ENCODE results near the gene ADAD2. TPM values are rescaled to one million over a fixed set of nuclear protein-coding genes. Genes with fewer than 3 reads are reported as not detected.

The ADAD2 gene
- total and polyA plus RNA-seq, 2 of the 4 experiments (the other 2 are of a cell fraction) = not detected

DNA sequence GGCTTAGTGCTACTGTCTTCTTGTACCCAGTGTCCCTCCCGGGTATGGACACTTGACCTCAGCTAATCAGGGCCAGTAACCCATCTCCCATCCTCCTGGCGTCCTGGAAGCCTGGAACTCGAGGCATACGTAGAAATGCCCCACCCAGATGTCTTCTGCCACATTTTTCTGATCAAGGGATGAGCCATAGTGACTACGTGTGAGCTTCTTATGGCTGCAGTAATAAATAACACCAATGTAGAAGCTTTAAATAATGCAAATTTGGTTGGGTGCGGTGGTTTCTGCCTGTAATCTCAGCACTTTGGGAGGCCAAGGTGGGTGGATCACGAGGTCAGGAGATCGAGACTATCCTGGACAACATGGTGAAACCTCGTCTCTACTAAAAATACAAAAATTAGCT is 51.9 kb downstream of the ADAD2 start:
- peaks cover 67% of the 10 kb centered on the region for H3K27me3 ChIP-seq (ENCODE audit: control insufficient read depth, insufficient read depth, low read length)
- ChIA-PET POLR2A (ENCODE audit: unreplicated experiment) (no interaction called here), CTCF (no interaction called here)
- H3K79me1 ChIP-seq (ENCODE audit: low read depth in 1 of 2, low read length in 2 of 2) = no peaks in the 10 kb centered on the region
- no peak for TF ChIP-seq CHD1 (IDR thresholded peaks at IDR 0.05; ENCODE audit: low read depth, low read length)
- TF ChIP-seq CEBPB (IDR thresholded peaks at IDR 0.05; ENCODE audit: low read depth, low read length) = no peak
- TF ChIP-seq, protein P1, sequence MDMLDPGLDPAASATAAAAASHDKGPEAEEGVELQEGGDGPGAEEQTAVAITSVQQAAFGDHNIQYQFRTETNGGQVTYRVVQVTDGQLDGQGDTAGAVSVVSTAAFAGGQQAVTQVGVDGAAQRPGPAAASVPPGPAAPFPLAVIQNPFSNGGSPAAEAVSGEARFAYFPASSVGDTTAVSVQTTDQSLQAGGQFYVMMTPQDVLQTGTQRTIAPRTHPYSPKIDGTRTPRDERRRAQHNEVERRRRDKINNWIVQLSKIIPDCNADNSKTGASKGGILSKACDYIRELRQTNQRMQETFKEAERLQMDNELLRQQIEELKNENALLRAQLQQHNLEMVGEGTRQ (IDR thresholded peaks at IDR 0.05; ENCODE audit: low read depth, low read length) = no peak
- TF ChIP-seq SMC3 (IDR thresholded peaks at IDR 0.05; ENCODE audit: low read depth, low read length) = no peak
- H3K4me3 ChIP-seq (ENCODE audit: insufficient read depth, low read depth, low read length) = no peak overlapping the region
- no peak for ATAC-seq (ENCODE audit: low read depth)
- H2BK120ac ChIP-seq (ENCODE audit: low read depth, low read length) = no peak overlapping the region
- H4K5ac ChIP-seq (ENCODE audit: low read depth, low read length) = no peak overlapping the region
- no CpG with 5 or more reads among the region's 9 CpGs for WGBS, 2 experiments (ENCODE audit: extremely low coverage in 2 of 2, insufficient read length in 1 of 2)
- peaks cover 7% of the 10 kb centered on the region for H3K9me3 ChIP-seq (ENCODE audit: control insufficient read depth, insufficient read depth, low read length)
- no peaks in the 10 kb centered on the region for H4K20me1 ChIP-seq (ENCODE audit: insufficient read depth, low read length)
- no peak overlapping the region for H3K27ac ChIP-seq (ENCODE audit: insufficient read depth, low read length)
- no peak overlapping the region for H2AK9ac ChIP-seq (replicated peaks; ENCODE audit: low read depth, low read length, poor library complexity)
- dilution Hi-C loops (cut with HindIII; ENCODE audit: low sequenced_read_pairs, unreplicated experiment) (no loop called here), in situ Hi-C loops (cut with MboI; ENCODE audit: low sequenced_read_pairs) (no loop called here), intact Hi-C loops (cut with micrococcal nuclease) (no loop called here)
- H3K9me1 ChIP-seq (ENCODE audit: insufficient read depth, low read length) = no peaks in the 10 kb centered on the region
- DNase-seq = no peak
- no peak overlapping the region for H2BK20ac ChIP-seq (ENCODE audit: low read depth, low read length)
- H2AFZ ChIP-seq (replicated peaks; ENCODE audit: low read length, poor library complexity) = no peak overlapping the region
- no peak overlapping the region for H2BK15ac ChIP-seq (ENCODE audit: low read depth, low read length)
- H4K8ac ChIP-seq (ENCODE audit: low read depth in 2 of 2, low read length in 2 of 2) = no peak overlapping the region
- H3K18ac ChIP-seq (ENCODE audit: low read depth, low read length) = no peak overlapping the region
- no peak overlapping the region for H3K9ac ChIP-seq (ENCODE audit: low read depth, low read length)
- no peak overlapping the region for H3K4ac ChIP-seq (ENCODE audit: low read depth, low read length)
- H3K4me1 ChIP-seq (ENCODE audit: control insufficient read depth, insufficient read depth, low read length) = no peaks in the 10 kb centered on the region; the same call in 1 of the 2 replicates
- H4K91ac ChIP-seq (ENCODE audit: insufficient read depth, low read depth, low read length) = no peak overlapping the region
- no peak overlapping the region for H3K14ac ChIP-seq (replicated peaks; ENCODE audit: low read depth, low read length)
- H3K4me2 ChIP-seq (ENCODE audit: low read depth, low read length) = no peak overlapping the region
- no peak overlapping the region for H3K23ac ChIP-seq (ENCODE audit: low read depth, low read length)
- no TSS peak for BruUV-seq (replicated peaks)
- no peaks in the 10 kb centered on the region for H3K36me3 ChIP-seq (ENCODE audit: control insufficient read depth, insufficient read depth, low read length)
- no peak overlapping the region for H3K56ac ChIP-seq (ENCODE audit: extremely low read depth, insufficient read depth, low read length)
- H2BK5ac ChIP-seq (ENCODE audit: low read depth, low read length, poor library complexity, severe bottlenecking) = no peak overlapping the region
- H2AK5ac ChIP-seq (ENCODE audit: low read depth, low read length) = no peak overlapping the region

Data from IMR-90 (cell line).